NCI-H69 (cell line): ENCODE results near the gene SRMS.
A peak's percentile ranks its signal among the peaks of the same experiment; 100 is the strongest.

Experiments
- DNase-seq: peaks from one replicate; lab custom pipeline; 2025; lab: John Stamatoyannopoulos, UW

SRMS gene, protein sequence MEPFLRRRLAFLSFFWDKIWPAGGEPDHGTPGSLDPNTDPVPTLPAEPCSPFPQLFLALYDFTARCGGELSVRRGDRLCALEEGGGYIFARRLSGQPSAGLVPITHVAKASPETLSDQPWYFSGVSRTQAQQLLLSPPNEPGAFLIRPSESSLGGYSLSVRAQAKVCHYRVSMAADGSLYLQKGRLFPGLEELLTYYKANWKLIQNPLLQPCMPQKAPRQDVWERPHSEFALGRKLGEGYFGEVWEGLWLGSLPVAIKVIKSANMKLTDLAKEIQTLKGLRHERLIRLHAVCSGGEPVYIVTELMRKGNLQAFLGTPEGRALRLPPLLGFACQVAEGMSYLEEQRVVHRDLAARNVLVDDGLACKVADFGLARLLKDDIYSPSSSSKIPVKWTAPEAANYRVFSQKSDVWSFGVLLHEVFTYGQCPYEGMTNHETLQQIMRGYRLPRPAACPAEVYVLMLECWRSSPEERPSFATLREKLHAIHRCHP

DNA sequence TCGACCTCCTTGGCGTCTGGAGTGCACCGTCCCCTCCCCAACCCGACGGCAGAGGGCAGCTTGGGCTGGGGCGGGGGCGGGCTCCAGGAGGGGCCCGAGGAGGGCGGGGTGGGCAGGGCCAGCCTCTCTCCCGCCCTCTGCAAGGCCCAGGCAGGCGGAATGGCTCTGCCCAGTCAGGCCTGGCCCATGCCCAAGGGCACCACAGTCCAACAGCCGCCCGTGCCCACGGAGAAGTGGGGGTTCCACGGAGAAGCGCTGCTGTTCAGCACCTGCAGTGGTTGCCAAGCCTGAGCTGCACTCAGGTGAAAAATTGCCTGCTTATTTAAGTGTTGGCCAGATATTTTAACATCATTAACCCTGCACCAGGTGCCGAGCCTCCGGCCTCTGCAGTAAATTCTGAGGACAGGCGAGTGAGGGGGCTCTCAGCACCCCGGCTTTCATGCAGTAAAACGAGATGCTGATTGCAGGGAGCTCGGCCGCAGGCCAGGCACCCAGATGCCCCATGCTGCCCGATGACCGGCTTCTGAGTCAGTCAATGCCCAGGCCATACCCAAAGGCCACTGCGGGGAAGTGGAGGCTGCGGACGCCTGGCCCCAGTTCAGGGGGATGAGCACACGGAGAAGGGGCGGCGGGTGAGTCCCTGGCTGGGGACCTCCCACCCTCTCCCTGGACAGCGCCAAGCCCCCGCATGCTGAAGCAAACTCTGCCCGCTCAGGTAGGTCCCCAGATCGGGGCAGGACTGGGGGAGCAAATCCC, at the start of gene SRMS:
Gene SRMS (minus strand): TSS at position 25 of the 756 bp plus-strand sequence. CDS start 286 bp downstream, outside the sequence.
- DNase-seq, result no peak

DNA sequence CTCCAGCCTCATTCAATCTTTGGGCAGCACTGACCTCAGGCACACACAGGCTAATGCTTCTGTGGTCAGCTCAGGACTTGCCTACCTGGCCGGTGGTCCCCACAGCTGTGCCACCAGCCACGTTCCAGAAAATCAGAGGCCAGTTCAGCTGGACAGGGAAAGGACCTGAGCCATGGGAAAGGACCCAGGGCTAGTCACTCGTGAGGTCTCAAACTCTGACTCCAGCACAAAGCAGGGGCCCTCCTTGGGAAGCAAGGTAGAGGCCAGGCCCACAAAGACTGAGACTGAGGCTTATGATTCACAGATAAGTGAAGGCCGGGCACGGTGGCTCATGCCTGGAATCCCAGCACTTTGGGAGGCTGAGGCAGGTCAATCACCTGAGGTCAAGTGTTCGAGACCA, 48.9 kb upstream of the SRMS start:
- DNase-seq, result no peak

DNA sequence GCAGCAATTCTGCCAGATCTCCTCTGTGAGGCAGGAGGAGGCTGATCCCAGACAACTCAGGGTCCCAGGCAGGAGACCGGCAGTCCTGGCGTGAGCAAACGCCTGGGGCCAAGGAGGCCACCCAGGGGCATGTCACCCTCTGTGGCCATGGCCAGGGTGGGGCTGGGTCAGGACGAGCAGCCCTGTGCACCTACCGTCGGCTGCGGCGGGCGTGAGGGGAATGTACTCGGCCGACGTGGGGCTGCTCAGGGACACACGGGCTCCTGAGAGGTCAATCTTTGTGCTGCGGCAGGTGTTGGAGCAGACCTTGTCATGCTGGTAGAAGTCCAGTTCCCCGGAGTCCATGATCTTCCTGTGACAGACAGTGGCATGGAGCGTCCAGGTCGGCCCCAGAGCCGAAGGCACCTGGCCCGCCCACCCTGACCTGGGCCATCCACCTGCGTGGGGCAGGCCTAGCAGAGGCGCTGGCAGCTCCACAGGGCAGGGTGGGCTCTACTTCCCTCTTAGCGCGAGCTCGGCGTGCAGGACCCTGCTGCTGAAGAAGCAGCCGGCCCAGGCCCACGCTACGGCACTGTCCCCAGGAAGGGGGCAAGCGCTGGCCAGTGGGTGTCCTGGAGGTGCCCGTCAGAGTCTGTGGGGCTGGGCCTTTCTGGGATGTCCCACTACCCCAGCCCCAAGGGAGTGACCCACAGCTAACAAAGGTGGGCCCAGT, 48.0 kb upstream of the SRMS start:
- no peak for DNase-seq

DNA sequence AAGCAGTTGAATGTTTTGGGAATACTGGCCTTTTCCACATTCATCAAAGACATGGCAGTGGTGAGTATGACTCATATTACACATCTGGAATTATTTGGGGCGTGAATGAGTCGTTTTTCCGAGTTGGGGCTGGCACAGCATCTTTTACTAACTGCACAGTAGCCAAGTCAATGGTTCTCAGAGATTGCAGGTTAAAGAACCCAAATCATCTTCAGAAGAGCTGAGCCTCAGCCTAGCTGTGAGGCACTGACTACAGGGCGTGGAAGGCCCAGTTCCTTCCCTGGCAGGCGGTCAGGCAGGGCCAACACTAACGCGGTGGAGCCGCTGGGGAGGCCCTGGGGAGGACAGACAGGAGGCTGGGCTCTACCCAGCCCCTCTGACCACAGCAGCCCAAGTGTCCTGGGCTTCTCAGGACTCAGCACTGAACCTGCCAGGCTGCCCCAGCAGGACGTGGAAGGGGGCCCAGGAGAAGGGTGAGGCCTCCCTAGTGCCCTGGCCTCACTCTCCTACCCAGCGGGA, 46.6 kb upstream of the SRMS start:
- DNase-seq, result no peak

DNA sequence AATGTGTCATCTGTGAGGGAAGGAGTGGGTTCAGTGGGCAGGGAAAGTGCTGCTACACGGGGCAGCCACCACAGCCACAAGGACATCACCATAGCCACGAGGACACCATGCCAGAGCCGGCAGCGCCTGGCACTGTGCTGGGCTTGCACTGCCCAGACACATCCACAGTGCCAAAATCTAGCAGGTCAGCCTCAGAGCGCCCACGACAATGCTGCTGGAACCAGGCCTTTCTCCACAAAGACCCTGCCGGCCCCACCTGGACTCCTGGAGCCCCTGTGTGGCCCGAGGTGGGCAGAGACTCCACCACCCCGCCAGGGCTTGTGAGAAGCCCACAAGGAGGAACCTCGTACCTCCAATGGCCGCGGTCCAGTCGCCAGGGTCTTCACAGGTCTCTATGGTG, 45.1 kb upstream of the SRMS start:
- DNase-seq, result no peak

DNA sequence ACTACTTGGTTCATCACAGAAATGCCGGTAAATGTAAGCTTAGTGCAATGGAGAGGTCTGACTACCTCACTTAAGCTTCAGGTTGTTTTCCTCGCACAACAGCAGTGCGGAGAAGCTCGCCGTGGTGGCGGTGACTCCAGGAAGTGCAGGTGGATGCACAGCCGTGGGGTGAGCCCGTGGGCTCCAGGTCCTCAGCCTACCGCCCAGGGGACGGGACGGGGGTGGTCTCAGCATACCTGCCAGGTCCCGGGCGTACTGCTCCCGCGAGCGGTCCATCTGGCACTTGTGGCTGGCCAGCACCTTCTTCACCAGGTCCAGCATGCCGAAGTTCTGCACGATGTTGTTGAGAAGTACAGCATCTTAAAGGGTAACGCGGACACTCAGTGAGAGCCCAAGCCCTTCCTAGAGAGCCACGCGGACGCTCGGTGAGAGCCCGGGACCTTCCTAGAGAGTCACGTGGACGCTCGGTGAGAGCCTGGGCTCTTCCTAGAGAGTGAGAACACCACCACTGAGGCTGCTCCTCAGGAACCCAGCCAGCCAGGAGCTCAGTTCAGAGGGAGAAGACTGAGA, 44.3 kb upstream of the SRMS start:
- DNase-seq, result no peak

DNA sequence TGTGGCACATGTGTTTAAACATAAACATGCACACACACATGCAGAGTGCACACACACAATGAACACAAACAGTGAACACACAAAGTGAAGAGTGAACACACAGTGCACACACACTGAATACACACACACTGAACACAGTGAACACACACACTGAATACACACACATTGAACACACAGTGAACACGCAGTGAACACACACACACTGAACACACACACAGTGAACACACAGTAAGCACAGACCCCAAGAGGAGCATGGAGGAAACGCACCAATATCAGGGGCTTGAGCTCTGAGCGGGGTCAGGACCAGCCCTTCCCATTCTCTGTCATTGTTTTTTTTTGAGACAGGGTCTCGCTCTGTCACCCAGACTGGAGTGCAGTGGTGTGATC, 43.6 kb upstream of the SRMS start:
- no peak for DNase-seq

DNA sequence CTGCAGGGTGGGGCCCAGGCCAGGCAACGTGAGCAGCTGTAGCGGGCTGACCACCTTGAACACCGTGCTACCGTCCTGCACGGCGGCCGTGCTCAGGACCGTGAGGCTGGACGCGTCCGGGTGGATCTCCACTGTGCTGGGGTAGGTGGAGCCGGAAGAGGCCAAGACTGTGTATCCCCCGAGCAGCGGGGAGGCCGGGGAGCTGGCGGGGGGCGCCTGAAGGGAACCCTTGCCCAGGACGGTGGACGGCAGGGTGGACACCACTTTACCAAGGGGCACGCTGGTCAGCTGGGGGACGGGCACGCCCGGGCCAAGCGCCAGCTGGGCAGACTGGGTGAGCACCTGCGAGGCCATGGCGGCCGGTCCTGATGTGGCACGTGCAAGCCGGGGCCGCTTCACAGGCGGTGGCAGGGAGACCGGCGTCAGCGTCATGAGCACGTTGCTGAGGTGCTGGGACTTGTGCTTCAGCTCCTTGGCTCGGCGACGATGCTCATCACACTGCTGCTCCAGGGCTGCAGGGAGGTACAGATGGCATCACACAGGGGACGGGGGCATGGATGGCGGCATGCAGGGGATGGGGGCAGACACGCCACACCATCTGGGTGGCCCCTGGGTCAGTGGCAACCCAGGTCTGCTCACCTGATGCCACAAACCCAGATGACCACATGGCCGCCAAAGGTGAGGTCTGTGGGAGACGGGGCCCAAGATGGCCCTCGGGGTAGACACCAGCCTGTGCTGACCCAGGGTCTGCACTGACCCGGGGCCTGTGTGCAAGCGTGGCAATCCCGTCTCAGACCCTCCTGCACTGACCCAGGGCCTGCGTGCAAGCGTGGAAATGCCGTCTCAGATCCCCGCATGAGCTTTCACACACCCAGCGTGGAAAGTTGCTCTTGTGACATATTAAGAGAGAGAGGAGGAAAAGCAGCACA, 42.9 kb upstream of the SRMS start:
- no peak for DNase-seq

DNA sequence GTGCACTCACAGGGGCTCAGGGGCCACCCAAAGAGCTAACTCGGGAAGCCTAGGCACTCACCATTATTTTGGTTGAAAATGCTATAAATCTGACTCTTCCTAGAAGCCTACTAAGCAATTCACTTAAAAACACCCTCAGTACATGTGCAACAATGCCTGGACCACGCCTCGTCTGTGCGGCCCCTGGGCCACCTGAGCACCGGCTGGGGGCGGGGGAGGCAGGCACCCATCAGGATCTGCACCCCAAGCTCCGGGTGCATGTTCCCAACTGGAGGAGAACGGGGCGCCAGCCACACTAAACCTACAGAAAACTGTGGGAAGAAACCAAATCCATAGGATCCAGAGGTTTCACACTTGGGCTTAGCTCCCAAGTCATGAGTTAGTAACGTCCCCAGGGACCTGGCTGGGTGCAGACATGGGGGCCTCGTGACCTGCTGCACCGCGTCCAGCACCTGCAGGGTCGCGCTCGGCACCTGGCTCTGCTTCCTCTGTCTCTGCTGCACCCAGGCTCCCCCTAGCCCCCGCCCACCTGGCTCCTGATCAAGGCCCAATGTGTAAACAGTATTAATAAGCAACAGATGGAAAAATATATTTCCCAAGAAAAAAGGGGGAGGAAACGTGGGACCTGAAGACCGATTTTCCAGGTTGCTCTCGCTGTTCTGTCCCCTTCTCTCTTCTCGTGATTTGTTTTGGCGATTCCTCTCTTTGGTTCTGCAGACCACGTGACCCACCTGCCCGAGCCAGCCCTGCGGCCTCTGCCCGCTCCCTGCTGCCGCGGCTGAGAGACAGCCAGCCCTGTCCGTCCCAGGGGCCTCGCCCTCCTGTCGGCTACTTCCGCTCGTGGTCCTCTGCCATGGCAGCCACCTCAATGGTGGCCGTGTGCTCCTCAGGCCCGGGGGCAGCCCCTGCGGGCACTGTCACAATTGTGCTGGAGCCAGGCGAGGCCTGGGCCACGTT, 42.0 kb upstream of the SRMS start:
- no peak for DNase-seq

DNA sequence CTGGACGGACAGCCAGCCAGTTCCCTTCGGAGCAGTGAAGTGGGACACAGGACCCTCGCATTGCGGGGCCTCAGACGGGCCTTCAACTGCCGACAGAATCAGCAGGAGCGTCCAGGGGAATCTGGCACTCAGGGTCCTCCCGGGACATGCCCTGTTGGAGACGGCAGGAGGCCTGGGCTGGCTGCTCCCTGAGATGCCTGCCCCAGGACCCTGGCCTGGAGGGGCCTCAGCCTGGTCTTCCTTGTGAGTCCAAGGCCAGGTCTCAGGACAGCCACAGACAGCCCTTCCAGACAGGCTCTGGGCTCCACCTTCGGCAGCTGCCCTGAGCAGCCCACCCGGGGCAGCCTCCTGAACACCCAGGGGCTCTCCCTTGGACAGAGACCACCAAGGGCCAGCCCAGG, 41.1 kb upstream of the SRMS start:
- DNase-seq, result no peak

DNA sequence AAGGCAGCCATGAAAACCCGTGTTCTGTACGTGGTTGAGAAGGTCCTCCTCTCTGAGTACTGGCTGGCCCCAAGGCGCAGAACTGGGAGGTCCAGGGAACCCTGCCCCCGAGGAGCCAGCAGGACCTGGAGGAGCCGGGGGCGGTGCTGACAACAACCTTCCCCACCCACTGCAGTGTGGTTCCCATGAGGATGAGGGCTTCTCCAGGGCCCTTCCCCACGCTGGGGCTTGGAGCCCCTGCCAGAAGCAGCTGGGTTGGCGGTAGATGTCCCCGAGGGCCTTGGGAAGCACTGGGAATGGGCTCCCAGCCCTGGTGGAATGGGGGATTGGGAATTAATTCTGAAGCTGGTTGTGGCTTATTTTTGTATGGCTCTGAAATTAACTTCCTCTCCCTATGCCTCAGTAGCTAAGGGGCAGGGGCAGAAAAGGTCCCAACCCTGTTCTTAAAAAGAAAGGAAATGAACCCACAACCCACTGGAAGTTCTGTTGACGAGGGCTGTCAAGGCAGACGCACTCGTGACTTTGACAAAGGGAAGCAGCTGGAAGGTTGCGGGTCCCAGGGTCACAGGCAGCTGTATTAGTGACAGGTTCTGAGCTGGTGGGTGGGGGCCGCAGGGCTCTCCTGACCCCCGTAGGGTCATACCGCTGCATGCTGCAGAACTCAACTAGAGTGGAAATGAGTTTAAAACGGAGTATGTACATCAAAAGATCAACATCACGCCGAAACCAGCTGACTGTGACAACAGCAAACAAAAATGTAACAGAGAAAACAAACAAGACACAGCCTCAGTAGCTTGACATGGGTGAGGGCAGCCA, 40.4 kb upstream of the SRMS start:
- no peak for DNase-seq

DNA sequence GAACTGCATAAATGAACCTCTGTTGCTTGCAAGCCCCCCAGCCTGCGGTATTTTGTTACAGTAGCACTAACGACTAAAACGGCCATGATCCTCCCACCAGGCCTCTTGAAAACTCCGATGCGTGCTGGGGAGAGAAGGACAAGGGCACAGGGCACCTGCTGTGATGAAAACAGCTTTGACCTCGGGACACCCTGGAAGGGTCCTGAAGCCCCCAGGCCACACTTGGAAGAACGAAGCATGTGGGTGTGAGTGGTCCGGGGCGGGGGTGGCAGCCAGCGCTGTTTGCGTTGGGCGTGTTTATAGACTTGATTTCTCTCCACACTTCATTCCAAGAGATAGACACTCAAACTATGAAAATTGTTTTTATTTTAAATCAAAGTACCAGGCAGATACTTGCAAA, 39.7 kb upstream of the SRMS start:
- DNase-seq, result no peak

DNA sequence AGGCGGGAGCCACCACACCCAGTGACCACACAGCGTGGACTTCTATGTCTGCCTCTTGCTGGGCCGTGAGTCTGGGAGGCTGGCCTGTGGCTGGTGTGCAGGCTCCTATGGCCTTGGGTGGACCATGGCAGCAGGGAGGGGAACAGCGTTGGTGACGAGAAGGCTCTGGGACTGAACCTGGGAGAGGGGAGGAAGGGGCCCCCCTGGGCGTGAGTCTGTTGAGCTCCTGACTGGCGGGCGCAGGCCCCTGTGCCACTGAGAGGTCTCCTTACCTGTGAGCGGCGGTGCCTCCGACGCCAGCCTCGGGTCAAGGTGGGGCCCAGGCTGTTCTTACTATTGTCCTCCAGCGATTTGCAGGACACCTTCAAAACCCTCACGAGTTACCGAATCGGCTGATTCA, 39.2 kb upstream of the SRMS start:
- no peak for DNase-seq

DNA sequence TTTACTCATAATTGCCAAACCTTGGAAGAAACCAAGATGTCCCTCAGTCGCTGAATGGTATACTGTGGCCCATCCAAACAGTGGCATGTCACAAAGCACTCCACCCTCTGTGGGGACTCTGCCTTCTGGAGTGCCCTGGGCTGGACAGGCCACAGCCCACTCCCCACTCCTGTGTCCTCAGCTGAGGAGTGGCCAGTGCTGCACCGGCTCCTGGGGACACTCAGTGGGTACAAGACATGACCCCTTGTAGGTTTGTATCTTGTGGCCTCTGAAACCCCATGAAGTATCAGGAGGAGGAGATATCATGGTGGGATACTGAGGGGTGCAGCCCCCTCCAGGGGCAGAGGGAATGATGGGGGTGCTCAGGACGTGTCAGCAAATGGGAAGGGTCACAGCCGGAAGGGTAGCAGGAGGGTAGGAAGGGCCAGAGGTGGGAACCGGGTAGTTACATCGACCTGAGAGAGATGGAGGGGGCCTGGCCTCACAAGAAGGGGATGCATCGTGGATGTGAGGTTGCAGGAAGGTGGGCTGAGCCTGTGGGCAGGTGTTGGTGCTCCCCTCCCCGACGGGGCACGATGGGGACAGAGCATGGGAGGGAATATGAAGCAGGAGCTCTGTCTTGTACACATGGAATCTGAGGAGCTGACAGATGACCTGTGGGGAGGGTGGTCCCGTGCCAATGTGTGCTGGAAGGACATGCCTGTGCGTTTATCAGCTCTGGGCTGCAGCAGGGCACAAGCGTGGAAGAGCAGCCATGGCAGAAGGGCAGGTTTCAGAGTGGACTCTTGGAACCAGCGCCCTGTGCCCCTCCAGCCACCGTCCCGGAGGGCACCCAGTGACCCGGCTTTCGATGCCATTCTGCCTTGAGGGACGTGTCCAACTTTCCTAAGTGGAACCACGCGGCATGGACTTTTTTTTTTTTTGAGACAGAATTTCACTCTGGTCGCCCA, 38.3 kb upstream of the SRMS start:
- no peak for DNase-seq

DNA sequence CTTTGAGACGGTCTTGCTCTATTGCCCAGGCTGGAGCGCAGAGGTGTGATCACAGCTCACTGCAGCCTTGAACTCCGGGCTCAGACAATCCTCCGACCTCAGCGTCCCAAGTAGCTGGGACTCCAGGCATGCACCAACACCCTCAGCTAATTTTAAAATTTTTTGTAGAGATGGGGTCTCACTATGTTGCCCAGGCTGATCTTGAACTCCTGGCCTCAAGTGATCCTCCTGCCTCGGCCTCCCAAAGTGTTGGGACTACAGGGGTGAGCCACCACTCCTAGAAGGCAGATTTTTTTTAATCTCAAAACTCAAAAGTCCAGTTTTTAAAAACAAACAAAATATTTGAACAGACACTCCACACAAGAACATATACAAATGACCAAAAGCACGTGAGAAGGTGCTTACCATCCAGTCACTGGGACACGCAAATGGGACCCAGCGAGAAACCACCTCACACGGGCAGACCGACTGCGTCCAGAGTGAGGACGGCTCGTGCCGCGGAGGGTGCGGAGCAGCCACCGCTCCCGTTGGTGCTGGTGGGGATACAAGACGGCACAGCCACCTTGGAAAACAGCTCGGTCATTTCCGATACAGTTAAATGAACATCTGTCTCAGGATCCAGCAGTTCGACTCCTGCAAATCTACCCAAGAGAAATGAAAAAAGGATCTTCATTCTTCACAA, 35.0 kb upstream of the SRMS start:
- DNase-seq, result no peak

DNA sequence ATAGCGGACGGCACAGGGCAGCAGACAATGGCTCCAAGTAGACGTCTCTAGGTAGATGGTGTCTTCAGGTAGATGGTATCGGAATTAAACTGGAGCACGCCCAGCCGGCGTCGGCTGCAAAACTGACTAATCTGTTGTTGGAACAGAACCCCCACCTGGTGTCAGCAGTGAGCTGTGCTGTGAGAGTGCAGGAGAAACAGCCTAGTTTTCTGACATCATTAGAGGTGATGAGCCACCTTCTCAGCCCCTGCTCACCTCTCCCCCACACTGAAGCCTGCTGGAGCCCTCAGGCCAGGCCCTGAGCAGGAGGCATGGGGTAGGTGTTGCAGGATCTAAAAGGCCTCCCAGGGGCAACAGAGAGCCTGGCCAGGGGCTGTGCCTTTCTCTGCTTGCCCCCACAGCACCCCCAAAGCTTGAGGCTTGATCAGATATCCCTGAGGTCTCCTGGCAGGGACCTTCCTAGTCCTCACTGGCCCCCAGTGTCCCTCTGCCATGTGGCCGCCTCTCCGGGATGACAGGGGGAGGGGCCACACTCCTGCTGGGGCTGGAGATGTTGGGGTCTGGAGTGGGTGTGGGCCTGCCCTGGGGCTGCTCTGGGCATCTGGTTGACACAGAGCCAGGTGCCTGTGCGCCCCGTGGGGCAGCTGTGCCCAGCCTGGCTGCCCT, 33.4 kb upstream of the SRMS start:
- DNase-seq, result peak; percentile 9
